GM06990 (cell line): ENCODE data around the gene FBXL19.

ENCODE experiments used
- DNase-seq: peaks from one replicate; pipeline ENCODE4 v3.0.0-alpha.2; 2011; ENCODE audit not compliant: insufficient read length; ENCODE audit errors: extremely low read depth
- H3K27me3 ChIP-seq: replicated peaks from 2 replicates; pipeline ENCODE4 v1.6.0; 2011; ENCODE audit warnings: low read length; ENCODE audit not compliant: control insufficient read depth, insufficient read depth
- H3K36me3 ChIP-seq: 2 replicates; pipeline ENCODE4 v1.5.1; 2011; ENCODE audit warnings: low read length; ENCODE audit not compliant: control insufficient read depth, insufficient read depth
- H3K4me3 ChIP-seq: replicated peaks from 2 replicates; pipeline ENCODE4 v1.5.1; 2011; ENCODE audit warnings: low read depth, mild to moderate bottlenecking, control low read depth, low read length
- TF ChIP-seq, protein P1 (sequence below): IDR thresholded peaks from 2 replicates; pipeline ENCODE4 v1.5.1; 2011; ENCODE audit warnings: low read length, control low read depth, mild to moderate bottlenecking, inconsistent platforms; ENCODE audit not compliant: insufficient read depth, poor library complexity, severe bottlenecking

FBXL19 gene

GRCh38 chr16:30903596-30903995, 19.8 kb upstream of the FBXL19 start:
- no peak for DNase-seq

GRCh38 chr16:30904114-30904780, 19.1 kb upstream of the FBXL19 start:
- no peak overlapping the region for H3K4me3 ChIP-seq
- H3K36me3 ChIP-seq: no peaks in the 10 kb centered on the region
- no peaks in the 10 kb centered on the region for H3K27me3 ChIP-seq
- TF ChIP-seq, protein P1, sequence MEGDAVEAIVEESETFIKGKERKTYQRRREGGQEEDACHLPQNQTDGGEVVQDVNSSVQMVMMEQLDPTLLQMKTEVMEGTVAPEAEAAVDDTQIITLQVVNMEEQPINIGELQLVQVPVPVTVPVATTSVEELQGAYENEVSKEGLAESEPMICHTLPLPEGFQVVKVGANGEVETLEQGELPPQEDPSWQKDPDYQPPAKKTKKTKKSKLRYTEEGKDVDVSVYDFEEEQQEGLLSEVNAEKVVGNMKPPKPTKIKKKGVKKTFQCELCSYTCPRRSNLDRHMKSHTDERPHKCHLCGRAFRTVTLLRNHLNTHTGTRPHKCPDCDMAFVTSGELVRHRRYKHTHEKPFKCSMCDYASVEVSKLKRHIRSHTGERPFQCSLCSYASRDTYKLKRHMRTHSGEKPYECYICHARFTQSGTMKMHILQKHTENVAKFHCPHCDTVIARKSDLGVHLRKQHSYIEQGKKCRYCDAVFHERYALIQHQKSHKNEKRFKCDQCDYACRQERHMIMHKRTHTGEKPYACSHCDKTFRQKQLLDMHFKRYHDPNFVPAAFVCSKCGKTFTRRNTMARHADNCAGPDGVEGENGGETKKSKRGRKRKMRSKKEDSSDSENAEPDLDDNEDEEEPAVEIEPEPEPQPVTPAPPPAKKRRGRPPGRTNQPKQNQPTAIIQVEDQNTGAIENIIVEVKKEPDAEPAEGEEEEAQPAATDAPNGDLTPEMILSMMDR: no peak
- no peak for DNase-seq

More at GRCh38 chr16:30903596-30903995, 19.8 kb upstream of the FBXL19 start:
- TF ChIP-seq, protein P1: no peak
- Histone ChIP-seq H3K36me3 (no peaks in the 10 kb centered on the region), H3K27me3 (no peaks in the 10 kb centered on the region), H3K4me3 (no peak overlapping the region)

- TF ChIP-seq, protein P1: no peak
- no peak overlapping the region for H3K4me3 ChIP-seq
- H3K27me3 ChIP-seq: no peaks in the 10 kb centered on the region
- H3K36me3 ChIP-seq: no peaks in the 10 kb centered on the region
- no peak for DNase-seq
These were observed 16.3 kb upstream of the FBXL19 start for GRCh38 chr16:30907064-30907463.

GRCh38 chr16:30910427-30911029, 12.8 kb upstream of the FBXL19 start:
- Histone ChIP-seq H3K27me3 (no peaks in the 10 kb centered on the region), H3K4me3 (no peak overlapping the region), H3K36me3 (no peaks in the 10 kb centered on the region)
- TF ChIP-seq, protein P1: no peak
- no peak for DNase-seq

DNA sequence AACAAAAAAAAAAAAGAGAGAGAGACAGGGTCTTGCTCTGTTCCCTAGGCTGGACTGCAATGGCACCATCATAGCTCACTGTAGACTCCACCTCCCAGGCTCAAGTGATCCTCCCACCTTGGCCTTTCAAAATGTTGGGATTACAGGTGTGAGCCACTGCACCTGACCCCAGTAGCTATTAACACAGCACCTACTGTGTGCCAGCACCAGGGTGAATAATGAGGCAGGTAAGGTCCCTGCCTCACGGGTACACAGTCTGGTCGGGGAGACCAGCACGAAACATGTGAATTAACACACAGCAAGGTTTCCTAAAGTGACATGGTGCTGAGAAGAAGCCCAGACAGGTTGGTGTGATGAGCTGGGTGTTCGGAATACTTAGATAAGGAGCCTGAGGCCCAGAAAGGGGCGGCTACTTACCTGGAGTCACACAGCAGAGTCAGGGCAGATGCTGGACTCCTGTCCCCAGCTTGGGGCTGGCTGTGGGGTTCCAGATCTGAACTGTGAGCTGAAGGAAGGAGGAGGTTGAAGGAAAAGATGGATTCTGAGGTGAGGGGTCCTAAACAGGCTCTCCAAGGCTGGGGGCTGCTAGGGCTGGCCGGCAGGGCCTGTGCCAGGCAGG, 10.5 kb upstream of the FBXL19 start:
- TF ChIP-seq, protein P1: no peak
- no peak overlapping the region for H3K4me3 ChIP-seq
- H3K27me3 ChIP-seq: no peaks in the 10 kb centered on the region
- no peaks in the 10 kb centered on the region for H3K36me3 ChIP-seq
- no peak for DNase-seq
